Lung (tissue), 12 donors: ENCODE data around the gene AGFG2. TPM values are rescaled to one million over a fixed set of nuclear protein-coding genes. Genes with fewer than 3 reads are reported as not detected.

Experiments used
- ATAC-seq: fragments of 200-7000 bp; cut with Tn5 transposase; one replicate; pipeline ENCODE4 v1.9.1; 2020; ENCODE audit warnings: moderate number of reproducible peaks; ENCODE audit not compliant: insufficient read depth, low FRiP score
- DNase-seq, 3 donors: peaks; one replicate each; pipeline ENCODE4 v3.0.0-alpha.2; 2013 to 2017
- H3K27ac ChIP-seq, 2 donors: one replicate each; pipeline ENCODE4 v1.5.1; 2013; ENCODE audit warnings: mild to moderate bottlenecking in 2 of 2, moderate library complexity in 2 of 2, control low read depth in 1 of 2, inconsistent platforms in 1 of 2, low read depth in 1 of 2, low read length in 1 of 2
- H3K27me3 ChIP-seq, 3 donors: one replicate each; pipeline ENCODE4 v1.5.1; 2013; ENCODE audit warnings: low read length in 2 of 3; ENCODE audit not compliant: control insufficient read depth in 3 of 3, insufficient read depth in 3 of 3
- H3K36me3 ChIP-seq, 4 donors: one replicate each; pipeline ENCODE4 v1.5.1; 2013; ENCODE audit warnings: low read length in 4 of 4, mild to moderate bottlenecking in 1 of 4, moderate library complexity in 1 of 4; ENCODE audit not compliant: control insufficient read depth in 4 of 4, insufficient read depth in 4 of 4
- H3K4me1 ChIP-seq, 5 donors: one replicate each; pipeline ENCODE4 v1.5.1; 2013; ENCODE audit warnings: low read length in 5 of 5, mild to moderate bottlenecking in 2 of 5, moderate library complexity in 1 of 5; ENCODE audit not compliant: control insufficient read depth in 5 of 5, insufficient read depth in 5 of 5
- H3K4me3 ChIP-seq: one replicate; pipeline ENCODE4 v1.5.1; 2013; ENCODE audit warnings: mild to moderate bottlenecking, control low read depth, moderate library complexity
- H3K9ac ChIP-seq, 2 donors: one replicate each; pipeline ENCODE4 v1.5.1; 2013; ENCODE audit warnings: low read length in 2 of 2, control low read depth in 1 of 2; ENCODE audit not compliant: insufficient read depth in 1 of 2
- H3K9me3 ChIP-seq, 4 donors: one replicate each; pipeline ENCODE4 v1.5.1; 2013; ENCODE audit warnings: low read length in 3 of 4, mild to moderate bottlenecking in 1 of 4, moderate library complexity in 1 of 4; ENCODE audit not compliant: control insufficient read depth in 4 of 4, insufficient read depth in 3 of 4
- CTCF ChIP-seq: IDR thresholded peaks from 2 replicates; pipeline ENCODE4 v1.5.1; 2012; ENCODE audit warnings: mild to moderate bottlenecking; ENCODE audit errors: control extremely low read depth, extremely low read depth
- WGBS, 2 donors: extraction: QIAGEN DNeasy Blood & Tissue Kit; methylation state at CpG; one replicate each; pipeline ENCODE4 v1.1.7; 2013; 5-methylcytosine and 5-hydroxymethylcytosine counted together
- polyA plus RNA-seq, 2 donors: library from polyadenylated mRNA; stranded (reverse); fragments of 200-250 nt; gene quantifications; one replicate each; pipeline ENCODE4 v1.2.1, GENCODE V29; 2013
- total RNA-seq, 2 donors: library from RNA; depleted of rRNA in 1 of 2; stranded (reverse); fragments of >200 nt in 1 of 2; gene quantifications; one replicate each; pipeline ENCODE4 v1.2.1, GENCODE V29; 2014 to 2021
- donor health status: control.
- donor health status: control.
- donor health status: Bipolar disorder and iron deficiency.
- donor health status: healthy.
- donor health status: DM: yes; HTN: yes; CAD: no.

The AGFG2 gene
- total and polyA plus RNA-seq, 4 donors = 15.9 to 36.0 (median 19.7) TPM

GRCh38 chr7:100572281-100572948, 33.4 kb downstream of the AGFG2 start:
- no peak overlapping the region for H3K27ac ChIP-seq
- WGBS, 2 donors = 87 to 89% methylated on average over 20 of the region's 20 CpGs
- H3K4me3 ChIP-seq = no peak overlapping the region
- H3K36me3 ChIP-seq = peaks cover 0 to 52% (median 15%) of the 10 kb centered on the region in 4 donors
- no peak for TF ChIP-seq CTCF
- H3K27me3 ChIP-seq = no peaks in the 10 kb centered on the region
- H3K4me1 ChIP-seq = peaks cover 0 to 19% (median 12%) of the 10 kb centered on the region in 5 donors
- no peaks in the 10 kb centered on the region for H3K9me3 ChIP-seq
- DNase-seq (peak in 1 of 3 donors; percentile 32), ATAC-seq (no peak)
- H3K9ac ChIP-seq = no peak overlapping the region

GRCh38 chr7:100572949-100573675, 34.1 kb downstream of the AGFG2 start:
- DNase-seq = no peak
- no peak overlapping the region for H3K9ac ChIP-seq
- no peak for ATAC-seq
- no peak overlapping the region for H3K4me3 ChIP-seq
- H3K27me3 ChIP-seq = no peaks in the 10 kb centered on the region
- no peak overlapping the region for H3K27ac ChIP-seq
- H3K36me3 ChIP-seq = peaks cover 0 to 59% (median 18%) of the 10 kb centered on the region in 4 donors
- peaks cover 0 to 19% (median 12%) of the 10 kb centered on the region in 5 donors for H3K4me1 ChIP-seq
- 94 to 95% methylated on average over 28 to 30 of the region's 30 CpGs for WGBS, 2 donors
- no peaks in the 10 kb centered on the region for H3K9me3 ChIP-seq
- no peak for TF ChIP-seq CTCF

- DNase-seq (no peak), ATAC-seq (no peak)
- 94 to 95% methylated on average over 70 of the region's 70 CpGs for WGBS, 2 donors
- Histone ChIP-seq H3K4me1 (peaks cover 0 to 19% (median 9%) of the 10 kb centered on the region in 5 donors), H3K36me3 (peaks cover 2 to 66% (median 21%) of the 10 kb centered on the region in 4 donors), H3K9ac (no peak within 1 kb of the TSS), H3K4me3 (no peak within 1 kb of the TSS), H3K9me3 (no peaks in the 10 kb centered on the region), H3K27me3 (no peaks in the 10 kb centered on the region), H3K27ac (no peak within 1 kb of the TSS)
- no peak for TF ChIP-seq CTCF
These were observed 34.8 kb downstream of the AGFG2 start, which contains the start of gene SAP25 for GRCh38 chr7:100573691-100574361. Gene SAP25, minus strand, starts transcription at chr7:100573900. Its CDS starts 158 bp downstream, at chr7:100573742.
